DOHH2 (cell line): ENCODE data around the gene DCXR.

Experiments
- EZH2phosphoT487 ChIP-seq: fragments of 200-600 bp; sonication (generic); IDR thresholded peaks from 2 replicates; pipeline ENCODE4 v1.6.1; 2017; ENCODE audit warnings: borderline replicate concordance, mild to moderate bottlenecking, antibody characterized with exemption, low read length, moderate library complexity, mixed read lengths
- TF ChIP-seq, protein P1 (sequence below): fragments of 200-600 bp; sonication (generic); IDR thresholded peaks from one replicate; pipeline ENCODE4 v1.5.1; 2014; ENCODE audit warnings: antibody characterized with exemption, mild to moderate bottlenecking, low read depth, low read length; ENCODE audit not compliant: poor library complexity, severe bottlenecking

DNA sequence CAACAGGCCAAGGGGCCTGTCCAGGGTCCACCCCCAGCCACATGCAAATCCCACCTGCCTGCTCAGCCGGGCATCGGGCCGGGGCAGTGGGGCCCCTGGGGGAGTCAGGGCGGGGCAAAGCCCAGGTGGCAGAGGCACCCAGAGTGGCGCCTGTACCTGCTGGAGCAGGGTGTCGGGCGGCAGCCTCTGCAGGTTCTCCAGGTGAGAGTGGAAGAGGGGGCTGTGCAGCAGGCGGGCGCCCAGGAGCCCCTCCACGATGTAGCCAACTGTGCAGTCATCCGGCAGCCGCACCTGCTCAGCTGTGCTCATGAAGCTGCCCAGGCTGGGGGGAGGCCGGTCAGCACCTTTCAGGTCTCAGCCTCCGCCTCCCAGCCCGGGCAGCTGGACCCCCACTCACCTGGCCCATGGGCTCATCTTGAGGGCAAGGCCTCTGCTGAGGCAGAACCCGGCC lies 12.0 kb upstream of the DCXR start:
- TF ChIP-seq, protein P1, sequence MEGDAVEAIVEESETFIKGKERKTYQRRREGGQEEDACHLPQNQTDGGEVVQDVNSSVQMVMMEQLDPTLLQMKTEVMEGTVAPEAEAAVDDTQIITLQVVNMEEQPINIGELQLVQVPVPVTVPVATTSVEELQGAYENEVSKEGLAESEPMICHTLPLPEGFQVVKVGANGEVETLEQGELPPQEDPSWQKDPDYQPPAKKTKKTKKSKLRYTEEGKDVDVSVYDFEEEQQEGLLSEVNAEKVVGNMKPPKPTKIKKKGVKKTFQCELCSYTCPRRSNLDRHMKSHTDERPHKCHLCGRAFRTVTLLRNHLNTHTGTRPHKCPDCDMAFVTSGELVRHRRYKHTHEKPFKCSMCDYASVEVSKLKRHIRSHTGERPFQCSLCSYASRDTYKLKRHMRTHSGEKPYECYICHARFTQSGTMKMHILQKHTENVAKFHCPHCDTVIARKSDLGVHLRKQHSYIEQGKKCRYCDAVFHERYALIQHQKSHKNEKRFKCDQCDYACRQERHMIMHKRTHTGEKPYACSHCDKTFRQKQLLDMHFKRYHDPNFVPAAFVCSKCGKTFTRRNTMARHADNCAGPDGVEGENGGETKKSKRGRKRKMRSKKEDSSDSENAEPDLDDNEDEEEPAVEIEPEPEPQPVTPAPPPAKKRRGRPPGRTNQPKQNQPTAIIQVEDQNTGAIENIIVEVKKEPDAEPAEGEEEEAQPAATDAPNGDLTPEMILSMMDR = no peak
- no peak for TF ChIP-seq EZH2phosphoT487
